A673 (cell line): ENCODE measurements around the gene CNIH2.

ENCODE experiments used
- CTCF ChIP-seq: fragments of 300-800, 200-600 bp; sonication (generic); conservative IDR thresholded peaks from 2 replicates; pipeline ENCODE4 v1.5.1; 2017; ENCODE audit warnings: low read depth, mild to moderate bottlenecking, antibody characterized with exemption, low read length, moderate library complexity, mixed read lengths
- EZH2 ChIP-seq: fragments of 200-600 bp; sonication (generic); IDR thresholded peaks from 2 replicates; pipeline ENCODE4 v1.6.1; 2017; ENCODE audit warnings: borderline replicate concordance, low read depth, mild to moderate bottlenecking, mixed read lengths, antibody characterized with exemption, low read length; ENCODE audit not compliant: poor library complexity, severe bottlenecking

- no peak for TF ChIP-seq CTCF
- TF ChIP-seq EZH2, result no peak
Observed at GRCh38 chr11:66261578-66261977, 16.4 kb upstream of the CNIH2 start.
